IMR-90 (cell line): ENCODE measurements around the gene ASF1B. TPM values are rescaled to one million over a fixed set of nuclear protein-coding genes. Genes with fewer than 3 reads are reported as not detected.

Experiments
- ATAC-seq: fragments of 200-7000 bp; cut with Tn5 transposase; 2 replicates; pipeline ENCODE4 v1.9.1; 2020; ENCODE audit warnings: low read depth, mild to moderate bottlenecking, moderate library complexity
- BruUV-seq: library from RNA; stranded (reverse); fragments of 400-500 nt; replicated peaks from 2 replicates; lab custom pipeline; 2021; lab: Mats Ljungman, UMichigan
- CTCF ChIA-PET: fragments of 300-600 bp; formaldehyde crosslinking; extraction: SDS; loops from one replicate; lab custom pipeline; 2021; ENCODE audit warnings: antibody characterized with exemption; lab: Yijun Ruan, JAX
- POLR2A ChIA-PET: fragments of 300-600 bp; sonication (Branson Sonifier 250); formaldehyde crosslinking; loops from one replicate; lab custom pipeline; 2022; ENCODE audit warnings: antibody characterized with exemption; ENCODE audit not compliant: unreplicated experiment; lab: Charles Lee
- DNase-seq: peaks from one replicate; pipeline ENCODE4 v3.0.0; 2013
- H2AFZ ChIP-seq: replicated peaks from 2 replicates; pipeline ENCODE3; 2013; ENCODE audit warnings: low read length, mild to moderate bottlenecking; ENCODE audit not compliant: poor library complexity
- H2AK5ac ChIP-seq: 2 replicates; pipeline ENCODE4 v1.6.1; 2013; ENCODE audit warnings: low read depth, low read length, inconsistent platforms
- H2AK9ac ChIP-seq: replicated peaks from 2 replicates; pipeline ENCODE3; 2013; ENCODE audit warnings: mild to moderate bottlenecking, low read depth, low read length, moderate library complexity; ENCODE audit not compliant: poor library complexity
- H2BK120ac ChIP-seq: 2 replicates; pipeline ENCODE4 v1.6.1; 2013; ENCODE audit warnings: low read depth, low read length, inconsistent platforms
- H2BK15ac ChIP-seq: 3 replicates; pipeline ENCODE4 v1.6.1; 2013; ENCODE audit warnings: low read depth, low read length, inconsistent platforms
- H2BK20ac ChIP-seq: 2 replicates; pipeline ENCODE4 v1.6.1; 2013; ENCODE audit warnings: low read depth, mild to moderate bottlenecking, inconsistent platforms, low read length, moderate library complexity
- H2BK5ac ChIP-seq: 2 replicates; pipeline ENCODE4 v1.6.1; 2013; ENCODE audit warnings: mild to moderate bottlenecking, low read depth, low read length, inconsistent platforms; ENCODE audit not compliant: poor library complexity, severe bottlenecking
- H3K14ac ChIP-seq: replicated peaks from 2 replicates; pipeline ENCODE4 v1.6.1; 2013; ENCODE audit warnings: low read depth, low read length, inconsistent platforms
- H3K18ac ChIP-seq: 2 replicates; pipeline ENCODE4 v1.6.1; 2013; ENCODE audit warnings: low read depth, low read length, control low read depth
- H3K23ac ChIP-seq: 2 replicates; pipeline ENCODE4 v1.6.1; 2013; ENCODE audit warnings: low read depth, low read length, inconsistent platforms
- H3K27ac ChIP-seq: 2 replicates; pipeline ENCODE4 v1.5.1; 2013; ENCODE audit warnings: mild to moderate bottlenecking, control low read depth, low read length; ENCODE audit not compliant: insufficient read depth
- H3K27me3 ChIP-seq: 2 replicates; pipeline ENCODE4 v1.6.1; 2013; ENCODE audit warnings: low read length; ENCODE audit not compliant: control insufficient read depth, insufficient read depth
- H3K36me3 ChIP-seq: 2 replicates; pipeline ENCODE4 v1.6.1; 2013; ENCODE audit warnings: low read length, mixed read lengths; ENCODE audit not compliant: control insufficient read depth, insufficient read depth
- H3K4ac ChIP-seq: 2 replicates; pipeline ENCODE4 v1.6.1; 2013; ENCODE audit warnings: low read depth, low read length, inconsistent platforms
- H3K4me1 ChIP-seq: 2 replicates; pipeline ENCODE4 v1.6.1; 2013; ENCODE audit warnings: low read length, mixed read lengths; ENCODE audit not compliant: control insufficient read depth, insufficient read depth
- H3K4me2 ChIP-seq: 2 replicates; pipeline ENCODE4 v1.6.1; 2013; ENCODE audit warnings: low read depth, mild to moderate bottlenecking, control low read depth, low read length, moderate library complexity
- H3K4me3 ChIP-seq: 2 replicates; pipeline ENCODE4 v1.5.1; 2013; ENCODE audit warnings: low read depth, mild to moderate bottlenecking, control low read depth, low read length, moderate library complexity; ENCODE audit not compliant: insufficient read depth
- H3K56ac ChIP-seq: 2 replicates; pipeline ENCODE4 v1.6.1; 2013; ENCODE audit warnings: low read length, inconsistent platforms; ENCODE audit not compliant: insufficient read depth; ENCODE audit errors: extremely low read depth
- H3K79me1 ChIP-seq, 2 experiments: 2 replicates each; pipeline ENCODE4 v1.6.1; 2013; ENCODE audit warnings: low read length in 2 of 2, inconsistent platforms in 1 of 2, low read depth in 1 of 2
- H3K9ac ChIP-seq: 2 replicates; pipeline ENCODE4 v1.6.1; 2013; ENCODE audit warnings: low read depth, low read length, control low read depth
- H3K9me1 ChIP-seq: 2 replicates; pipeline ENCODE4 v1.6.1; 2013; ENCODE audit warnings: low read length, inconsistent platforms; ENCODE audit not compliant: insufficient read depth
- H3K9me3 ChIP-seq: 2 replicates; pipeline ENCODE4 v1.6.1; 2013; ENCODE audit warnings: low read length; ENCODE audit not compliant: control insufficient read depth, insufficient read depth
- H4K20me1 ChIP-seq: 2 replicates; pipeline ENCODE4 v1.6.1; 2013; ENCODE audit warnings: low read length, inconsistent platforms; ENCODE audit not compliant: insufficient read depth
- H4K5ac ChIP-seq: 2 replicates; pipeline ENCODE4 v1.6.1; 2013; ENCODE audit warnings: mild to moderate bottlenecking, low read depth, low read length, control low read depth
- H4K8ac ChIP-seq, 2 experiments: 2 replicates each; pipeline ENCODE4 v1.6.1; 2013; ENCODE audit warnings: low read depth in 2 of 2, low read length in 2 of 2, control low read depth in 1 of 2, inconsistent platforms in 1 of 2
- H4K91ac ChIP-seq: 2 replicates; pipeline ENCODE4 v1.6.1; 2013; ENCODE audit warnings: low read depth, low read length, inconsistent platforms; ENCODE audit not compliant: insufficient read depth
- BHLHE40 ChIP-seq: fragments of 150-350 bp; IDR thresholded peaks from 2 replicates; pipeline ENCODE4 v1.6.1; 2016; ENCODE audit warnings: mild to moderate bottlenecking, low read depth, low read length
- ELK1 ChIP-seq: fragments of 150-350 bp; IDR thresholded peaks from 2 replicates; pipeline ENCODE4 v1.6.1; 2016; ENCODE audit warnings: low read depth, mild to moderate bottlenecking, low read length, moderate library complexity, borderline replicate concordance
- MAFK ChIP-seq: IDR thresholded peaks from 2 replicates; pipeline ENCODE4 v1.6.1; 2012; ENCODE audit warnings: low read depth, low read length, improper control_type of control experiment
- MXI1 ChIP-seq: IDR thresholded peaks from 2 replicates; pipeline ENCODE4 v1.6.1; 2012; ENCODE audit warnings: low read depth, mild to moderate bottlenecking, low read length, moderate library complexity, borderline replicate concordance
- WGBS, 2 experiments: methylation state at CpG; one replicate each; pipeline versions ENCODE4 v1.1.5 to v1.1.7; 2013; ENCODE audit warnings: missing lambda C conversion rate in 2 of 2; ENCODE audit not compliant: insufficient read length in 1 of 2; ENCODE audit errors: extremely low coverage in 2 of 2; 5-methylcytosine and 5-hydroxymethylcytosine counted together
- dilution Hi-C: fragments of 300-500 bp; cut with HindIII; formaldehyde crosslinking; loops from one replicate; pipeline ENCODE4 v1.14.3; 2018; ENCODE audit warnings: low sequenced_read_pairs; ENCODE audit not compliant: unreplicated experiment
- in situ Hi-C: fragments of 300-500 bp; cut with MboI; formaldehyde crosslinking; loops from 3 replicates; pipeline ENCODE4 v1.14.3; 2019; ENCODE audit warnings: low sequenced_read_pairs, inconsistent platforms, mixed read lengths
- intact Hi-C: fragments of 100-400 bp; cut with micrococcal nuclease; formaldehyde crosslinking; loops from 2 replicates; pipeline ENCODE4 v1.10.0; 2022
- polyA plus RNA-seq, 3 experiments: library from polyadenylated mRNA; depleted of rRNA; stranded (reverse); fragments of >200 nt; gene quantifications; 2 replicates each; pipeline ENCODE4 v1.2.3, GENCODE V29; 2012; ENCODE audit warnings: low replicate concordance in 1 of 3
- total RNA-seq: library from RNA; depleted of rRNA; stranded (reverse); fragments of >200 nt; gene quantifications from 2 replicates; pipeline ENCODE4 v1.2.3, GENCODE V29; 2012

Gene ASF1B
- total and polyA plus RNA-seq, 2 of the 4 experiments (the other 2 are of a cell fraction), result 10.4 to 12.1 TPM

GRCh38 chr19:14116918-14117578, 19.3 kb downstream of the ASF1B start:
- Histone ChIP-seq H3K56ac (no peak overlapping the region), H2BK20ac (no peak overlapping the region), H3K23ac (peak overlapping the region; percentile 91; the same call in 1 of the 2 replicates), H2AK9ac (peak overlapping the region; percentile 70), H4K91ac (no peak overlapping the region), H4K8ac (no peak overlapping the region; a peak in 1 of 4 replicates), H3K4me3 (peak overlapping the region; percentile 74), H2BK120ac (no peak overlapping the region), H3K27ac (peak overlapping the region; percentile 45), H4K20me1 (peaks cover 8% of the 10 kb centered on the region), H3K9ac (peak overlapping the region; percentile 78), H3K4me2 (peak overlapping the region; percentile 98), H3K14ac (peak overlapping the region; percentile 53), H2BK5ac (peak overlapping the region; percentile 10), H3K79me1 (peaks cover 10 to 63% of the 10 kb centered on the region in 2 experiments), H4K5ac (no peak overlapping the region), H3K27me3 (no peaks in the 10 kb centered on the region), H2BK15ac (no peak overlapping the region), H3K9me3 (no peaks in the 10 kb centered on the region), H2AFZ (peak overlapping the region; percentile 85), H3K18ac (no peak overlapping the region), H3K36me3 (no peaks in the 10 kb centered on the region), H3K4ac (peak overlapping the region; percentile 68; the same call in 1 of the 2 replicates), H2AK5ac (no peak overlapping the region; the same call in 1 of the 2 replicates), H3K4me1 (peaks cover 26% of the 10 kb centered on the region), H3K9me1 (peaks cover 17% of the 10 kb centered on the region; the same call in 1 of the 2 replicates)
- POLR2A ChIA-PET, result interaction anchor here (0.6 kb wide), 1 partner anchor 9 kb away, joined by 3 read pairs; no protein-coding TSS in a partner anchor
- in situ Hi-C loops, result no loop called here
- no peak for DNase-seq
- ATAC-seq, result peak; percentile 1
- BruUV-seq, result no TSS peak
- dilution Hi-C loops, result no loop called here
- TF ChIP-seq MXI1 (0 out of 2 replicates have a peak, but pooled peaks have one; percentile 4), BHLHE40 (no peak), MAFK (no peak), ELK1 (no peak)
- WGBS, 2 experiments, result 0% methylated on average over 21 of the region's 33 CpGs; no CpG with 5 or more reads in 1 of the 2 experiments
- CTCF ChIA-PET, result no interaction called here
- intact Hi-C loops, result no loop called here
